ENCODE measurements around the gene TWF2. TPM values are rescaled to one million over a fixed set of nuclear protein-coding genes. Genes with fewer than 3 reads are reported as not detected.

The TWF2 gene
- total and polyA plus RNA-seq, 2 experiments from 2014 or later, result 42.3 to 53.0 TPM

- Histone ChIP-seq H3K27ac (peak overlapping the region; percentile 87), H3K4me3 (no peak overlapping the region), H3K27me3 (no peaks in the 10 kb centered on the region), H3K4me1 (ENCODE audit: low read depth) (peaks cover 10% of the 10 kb centered on the region), H3K9me3 (ENCODE audit: low read depth) (no peaks in the 10 kb centered on the region), H3K36me3 (no peaks in the 10 kb centered on the region)
- DNase-seq (ENCODE audit: low read depth in 1 of 2, low spot score in 1 of 2), result no peak
- no peak for TF ChIP-seq CTCF (IDR thresholded peaks at IDR 0.05; ENCODE audit: low read depth, low read length)
Observed at GRCh38 chr3:52281981-52282801, 43.2 kb upstream of the TWF2 start.

- H3K4me3 ChIP-seq, result no peak overlapping the region
- H3K4me1 ChIP-seq (ENCODE audit: low read depth), result peaks cover 23% of the 10 kb centered on the region
- no peak for TF ChIP-seq CTCF (IDR thresholded peaks at IDR 0.05; ENCODE audit: low read depth, low read length)
- peak; percentile 34 to 62 for DNase-seq (ENCODE audit: low read depth in 1 of 2, low spot score in 1 of 2)
- H3K36me3 ChIP-seq, result no peaks in the 10 kb centered on the region
- H3K27ac ChIP-seq, result peak overlapping the region; percentile 98
- H3K27me3 ChIP-seq, result no peaks in the 10 kb centered on the region
- no peaks in the 10 kb centered on the region for H3K9me3 ChIP-seq (ENCODE audit: low read depth)
Observed at GRCh38 chr3:52280050-52280461, 41.1 kb upstream of the TWF2 start.

GRCh38 chr3:52279596-52279995 is 40.6 kb upstream of the TWF2 start:
- Histone ChIP-seq H3K4me1 (ENCODE audit: low read depth) (peaks cover 23% of the 10 kb centered on the region), H3K27me3 (no peaks in the 10 kb centered on the region), H3K27ac (peak overlapping the region; percentile 98), H3K36me3 (no peaks in the 10 kb centered on the region), H3K4me3 (no peak overlapping the region), H3K9me3 (ENCODE audit: low read depth) (no peaks in the 10 kb centered on the region)
- no peak for DNase-seq (ENCODE audit: low read depth in 1 of 2, low spot score in 1 of 2)
- no peak for TF ChIP-seq CTCF (IDR thresholded peaks at IDR 0.05; ENCODE audit: low read depth, low read length)

GRCh38 chr3:52278510-52279069 is 39.6 kb upstream of the TWF2 start, which contains the start of gene WDR82:
Gene WDR82 (minus strand): TSS chr3:52278649. CDS start chr3:52278361, 288 bp downstream.
- H3K27me3 ChIP-seq, result no peaks in the 10 kb centered on the region
- TF ChIP-seq CTCF (IDR thresholded peaks at IDR 0.05; ENCODE audit: low read depth, low read length), result peak; percentile 55
- no peaks in the 10 kb centered on the region for H3K36me3 ChIP-seq
- H3K4me1 ChIP-seq (ENCODE audit: low read depth), result peaks cover 23% of the 10 kb centered on the region
- DNase-seq (ENCODE audit: low read depth in 1 of 2, low spot score in 1 of 2), result peak; percentile 97
- H3K9me3 ChIP-seq (ENCODE audit: low read depth), result no peaks in the 10 kb centered on the region
- H3K4me3 ChIP-seq, result peak within 1 kb of the TSS; percentile 88
- H3K27ac ChIP-seq, result peak within 1 kb of the TSS; percentile 98

GRCh38 chr3:52277972-52278509 is 39.1 kb upstream of the TWF2 start:
- H3K9me3 ChIP-seq (ENCODE audit: low read depth), result no peaks in the 10 kb centered on the region
- no peaks in the 10 kb centered on the region for H3K27me3 ChIP-seq
- H3K27ac ChIP-seq, result peak overlapping the region; percentile 98
- DNase-seq (ENCODE audit: low read depth in 1 of 2, low spot score in 1 of 2), result peak in 1 of 2 donors; percentile 70
- peaks cover 23% of the 10 kb centered on the region for H3K4me1 ChIP-seq (ENCODE audit: low read depth)
- TF ChIP-seq CTCF (IDR thresholded peaks at IDR 0.05; ENCODE audit: low read depth, low read length), result peak; percentile 38
- H3K36me3 ChIP-seq, result no peaks in the 10 kb centered on the region
- H3K4me3 ChIP-seq, result peak overlapping the region; percentile 88

Measured in cardiac muscle cell (in vitro differentiated cells and primary cell).